Keratinocyte (primary cell): ENCODE results near the gene NXPH3. TPM values are rescaled to one million over a fixed set of nuclear protein-coding genes. Genes with fewer than 3 reads are reported as not detected.

ENCODE experiments used
- DNase-seq: peaks from one replicate; pipeline ENCODE4 v3.0.0-alpha.2; 2011; ENCODE audit warnings: low read depth, missing footprints, low spot score
- FAIRE-seq: peaks from 2 replicates; lab custom pipeline; 2011; peaks lifted over from hg19 to GRCh38; lab: Jason Lieb, UNC
- H2AFZ ChIP-seq: 2 replicates; pipeline ENCODE4 v1.6.0; 2012; ENCODE audit warnings: low read length, control low read depth, inconsistent platforms; ENCODE audit not compliant: control insufficient read depth
- H3K27ac ChIP-seq: 2 replicates; pipeline ENCODE4 v1.5.1; 2011; ENCODE audit warnings: low read length; ENCODE audit not compliant: control insufficient read depth, insufficient read depth
- H3K27me3 ChIP-seq: 3 replicates; pipeline ENCODE4 v1.6.0; 2011; ENCODE audit warnings: low read length; ENCODE audit not compliant: control insufficient read depth, insufficient read depth; ENCODE audit errors: extremely low read depth
- H3K36me3 ChIP-seq, 2 experiments: 2 replicates in 1 of 2; 3 replicates in 1 of 2; pipeline ENCODE4 v1.5.1; 2011; ENCODE audit warnings: low read length in 2 of 2, mild to moderate bottlenecking in 1 of 2; ENCODE audit not compliant: control insufficient read depth in 2 of 2, insufficient read depth in 2 of 2; ENCODE audit errors: extremely low read depth in 1 of 2
- H3K4me1 ChIP-seq: 3 replicates; pipeline ENCODE4 v1.5.1; 2011; ENCODE audit warnings: low read length; ENCODE audit not compliant: control insufficient read depth, insufficient read depth; ENCODE audit errors: extremely low read depth
- H3K4me2 ChIP-seq: 3 replicates; pipeline ENCODE4 v1.6.0; 2011; ENCODE audit warnings: low read depth, low read length; ENCODE audit not compliant: control insufficient read depth, insufficient read depth; ENCODE audit errors: extremely low read depth
- H3K4me3 ChIP-seq, 3 experiments: fragments of 200-600 bp in 1 of 3; sonication (generic) in 1 of 3; 2 replicates in 2 of 3; 3 replicates in 1 of 3; pipeline ENCODE4 v1.5.1; 2011 to 2016; ENCODE audit warnings: low read length in 3 of 3, mild to moderate bottlenecking in 3 of 3, control low read depth in 2 of 3, inconsistent platforms in 1 of 3, low read depth in 1 of 3, mixed read lengths in 1 of 3, mixed run types in 1 of 3, moderate library complexity in 1 of 3; ENCODE audit not compliant: control insufficient read depth in 2 of 3, insufficient read depth in 2 of 3; ENCODE audit errors: extremely low read depth in 1 of 3
- H3K79me2 ChIP-seq: 2 replicates; pipeline ENCODE4 v1.6.0; 2012; ENCODE audit warnings: low read length; ENCODE audit not compliant: control insufficient read depth, insufficient read depth
- H3K9ac ChIP-seq: 3 replicates; pipeline ENCODE4 v1.6.0; 2011; ENCODE audit warnings: low read length; ENCODE audit not compliant: control insufficient read depth, insufficient read depth; ENCODE audit errors: extremely low read depth
- H3K9me1 ChIP-seq: 3 replicates; pipeline ENCODE4 v1.6.0; 2011; ENCODE audit warnings: low read length; ENCODE audit not compliant: control insufficient read depth, insufficient read depth; ENCODE audit errors: extremely low read depth
- H3K9me3 ChIP-seq: 2 replicates; pipeline ENCODE4 v1.5.1; 2012; ENCODE audit warnings: low read depth, low read length; ENCODE audit not compliant: control insufficient read depth
- H4K20me1 ChIP-seq: 3 replicates; pipeline ENCODE4 v1.6.0; 2011; ENCODE audit warnings: low read length; ENCODE audit not compliant: control insufficient read depth, insufficient read depth; ENCODE audit errors: extremely low read depth
- EZH2 ChIP-seq: IDR thresholded peaks from one replicate; pipeline ENCODE4 v1.6.1; 2012; ENCODE audit warnings: inconsistent platforms, mild to moderate bottlenecking, low read length, moderate library complexity
- dilution Hi-C: fragments of 300-500 bp; cut with MboI; formaldehyde crosslinking; loops from one replicate; pipeline ENCODE4 v1.7.0; 2020; ENCODE audit warnings: low sequenced_read_pairs; ENCODE audit not compliant: extremely low pct_ligation_motif_present
- polyA plus RNA-seq, 5 experiments: library from polyadenylated mRNA; depleted of rRNA in 3 of 5; stranded (reverse) in 3 of 5; stranded (forward) in 1 of 5; unstranded in 1 of 5; fragments of >200 nt; gene quantifications; 1 replicate in 1 of 5; 2 replicates in 3 of 5; 3 replicates in 1 of 5; pipeline versions ENCODE4 v1.2.1 to v1.2.3, GENCODE V29; 2011 to 2012; ENCODE audit warnings: missing spikeins in 2 of 5, low read depth in 1 of 5, low replicate concordance in 1 of 5
- TF ChIP-seq, protein P1 (sequence below), 3 experiments: IDR thresholded peaks in 1 of 3; conservative IDR thresholded peaks in 1 of 3; optimal IDR thresholded peaks in 1 of 3; 2 replicates in 2 of 3; 3 replicates in 1 of 3; pipeline versions ENCODE3 to v1.5.1; 2011; ENCODE audit warnings: low read length in 3 of 3, mild to moderate bottlenecking in 3 of 3, moderate library complexity in 2 of 3, control low read depth in 1 of 3, inconsistent platforms in 1 of 3; ENCODE audit not compliant: insufficient read depth in 2 of 3; ENCODE audit errors: extremely low read depth in 1 of 3

The NXPH3 gene
- polyA plus RNA-seq, 1 donor (not counting 4 experiments of a cell fraction or from before 2014, with no cell fraction given), result 0.12 TPM

GRCh38 chr17:49583226-49583625 lies 7.6 kb downstream of the NXPH3 start:
- H3K27ac ChIP-seq, result no peak overlapping the region
- FAIRE-seq (no peak), DNase-seq (no peak)
- H3K9me3 ChIP-seq, result no peaks in the 10 kb centered on the region
- H3K79me2 ChIP-seq, result no peaks in the 10 kb centered on the region
- dilution Hi-C loops, result no loop called here
- H3K9ac ChIP-seq, result no peak overlapping the region
- no peak overlapping the region for H2AFZ ChIP-seq
- no peaks in the 10 kb centered on the region for H4K20me1 ChIP-seq
- H3K36me3 ChIP-seq, result no peaks in the 10 kb centered on the region
- H3K4me2 ChIP-seq, result no peak overlapping the region
- no peaks in the 10 kb centered on the region for H3K9me1 ChIP-seq
- TF ChIP-seq, protein P1, sequence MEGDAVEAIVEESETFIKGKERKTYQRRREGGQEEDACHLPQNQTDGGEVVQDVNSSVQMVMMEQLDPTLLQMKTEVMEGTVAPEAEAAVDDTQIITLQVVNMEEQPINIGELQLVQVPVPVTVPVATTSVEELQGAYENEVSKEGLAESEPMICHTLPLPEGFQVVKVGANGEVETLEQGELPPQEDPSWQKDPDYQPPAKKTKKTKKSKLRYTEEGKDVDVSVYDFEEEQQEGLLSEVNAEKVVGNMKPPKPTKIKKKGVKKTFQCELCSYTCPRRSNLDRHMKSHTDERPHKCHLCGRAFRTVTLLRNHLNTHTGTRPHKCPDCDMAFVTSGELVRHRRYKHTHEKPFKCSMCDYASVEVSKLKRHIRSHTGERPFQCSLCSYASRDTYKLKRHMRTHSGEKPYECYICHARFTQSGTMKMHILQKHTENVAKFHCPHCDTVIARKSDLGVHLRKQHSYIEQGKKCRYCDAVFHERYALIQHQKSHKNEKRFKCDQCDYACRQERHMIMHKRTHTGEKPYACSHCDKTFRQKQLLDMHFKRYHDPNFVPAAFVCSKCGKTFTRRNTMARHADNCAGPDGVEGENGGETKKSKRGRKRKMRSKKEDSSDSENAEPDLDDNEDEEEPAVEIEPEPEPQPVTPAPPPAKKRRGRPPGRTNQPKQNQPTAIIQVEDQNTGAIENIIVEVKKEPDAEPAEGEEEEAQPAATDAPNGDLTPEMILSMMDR (optimal IDR thresholded peaks at IDR 0.05 in 1 of 3, IDR thresholded peaks at IDR 0.05 in 1 of 3, conservative IDR thresholded peaks at IDR 0.05 in 1 of 3; ENCODE audit: extremely low read depth in 1 of 3, insufficient read depth in 2 of 3, low read length in 3 of 3), result no peak
- TF ChIP-seq EZH2, result no peak
- H3K4me3 ChIP-seq, result no peak overlapping the region
- H3K27me3 ChIP-seq, result peaks cover under 1% of the 10 kb centered on the region
- peaks cover 9% of the 10 kb centered on the region for H3K4me1 ChIP-seq

DNA sequence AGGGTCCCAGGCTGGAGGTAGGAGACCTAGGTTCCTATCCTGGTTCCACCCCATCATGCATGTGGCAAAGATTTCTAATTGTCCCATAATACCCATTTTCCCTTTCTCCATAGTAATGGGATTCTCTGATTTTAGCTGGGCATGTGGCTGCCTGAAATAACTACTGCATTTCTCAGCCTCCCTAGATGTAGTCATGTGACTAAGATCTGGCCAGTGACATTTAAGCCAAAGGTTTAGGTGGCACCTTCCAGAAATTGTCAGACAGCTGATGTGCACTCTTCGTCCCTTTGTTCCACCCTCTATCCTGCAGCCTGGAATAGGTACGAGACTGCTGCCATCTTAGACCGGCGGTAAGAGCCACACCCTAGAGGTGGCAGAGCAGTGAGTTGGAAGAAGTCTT lies 8.2 kb downstream of the NXPH3 start:
- no peak for TF ChIP-seq EZH2
- TF ChIP-seq, protein P1 (optimal IDR thresholded peaks at IDR 0.05 in 1 of 3, IDR thresholded peaks at IDR 0.05 in 1 of 3, conservative IDR thresholded peaks at IDR 0.05 in 1 of 3; ENCODE audit: extremely low read depth in 1 of 3, insufficient read depth in 2 of 3, low read length in 3 of 3), result no peak
- Histone ChIP-seq H3K27ac (no peak overlapping the region), H2AFZ (no peak overlapping the region), H3K79me2 (no peaks in the 10 kb centered on the region), H3K27me3 (no peaks in the 10 kb centered on the region), H3K9ac (no peak overlapping the region), H3K9me3 (no peaks in the 10 kb centered on the region), H3K4me3 (no peak overlapping the region), H3K4me1 (peaks cover 9% of the 10 kb centered on the region), H4K20me1 (no peaks in the 10 kb centered on the region), H3K4me2 (no peak overlapping the region), H3K36me3 (no peaks in the 10 kb centered on the region), H3K9me1 (no peaks in the 10 kb centered on the region)
- DNase-seq, result no peak
- FAIRE-seq, result no peak
- dilution Hi-C loops, result no loop called here
